Endothelial cell of umbilical vein (primary cell): ENCODE data around the gene SSUH2. TPM values are rescaled to one million over a fixed set of nuclear protein-coding genes. Genes with fewer than 3 reads are reported as not detected.

ENCODE experiments used
- BruUV-seq: library from RNA; stranded (reverse); fragments of 400-500 nt; replicated peaks from 2 replicates; lab custom pipeline; 2021; lab: Mats Ljungman, UMichigan
- CTCF ChIA-PET: fragments of 300-600, 350-600 bp; sonication (Branson Sonifier 250); formaldehyde crosslinking; loops from one replicate; lab custom pipeline; 2021; ENCODE audit warnings: antibody characterized with exemption, inconsistent platforms; lab: Charles Lee
- POLR2A ChIA-PET: fragments of 300-600, 350-600 bp; sonication (Branson Sonifier 250); formaldehyde crosslinking; loops from one replicate; lab custom pipeline; 2021; ENCODE audit warnings: antibody characterized with exemption, inconsistent platforms; lab: Charles Lee
- DNase-seq: peaks from one replicate; pipeline ENCODE4 v3.0.0-alpha.2; 2011; ENCODE audit warnings: low read depth, low spot score
- FAIRE-seq: peaks from 2 replicates; lab custom pipeline; 2011; peaks lifted over from hg19 to GRCh38; lab: Jason Lieb, UNC
- H2AFZ ChIP-seq: 2 replicates; pipeline ENCODE4 v1.6.0; 2012; ENCODE audit warnings: low read depth, low read length, control low read depth, inconsistent platforms
- H3K27ac ChIP-seq: 2 replicates; pipeline ENCODE4 v1.5.1; 2011; ENCODE audit warnings: low read depth, mild to moderate bottlenecking, control low read depth, low read length, moderate library complexity; ENCODE audit not compliant: insufficient read depth
- H3K27me3 ChIP-seq, 2 experiments: 2 replicates each; pipeline versions ENCODE4 v1.6.0 to v1.6.1; 2011; ENCODE audit warnings: low read length in 2 of 2, mixed read lengths in 1 of 2; ENCODE audit not compliant: control insufficient read depth in 2 of 2, insufficient read depth in 2 of 2
- H3K36me3 ChIP-seq, 2 experiments: 2 replicates in 1 of 2; 3 replicates in 1 of 2; pipeline ENCODE4 v1.5.1; 2011; ENCODE audit warnings: low read length in 2 of 2, mild to moderate bottlenecking in 1 of 2, moderate library complexity in 1 of 2; ENCODE audit not compliant: control insufficient read depth in 2 of 2, insufficient read depth in 2 of 2; ENCODE audit errors: extremely low read depth in 1 of 2
- H3K4me1 ChIP-seq: 3 replicates; pipeline ENCODE4 v1.5.1; 2011; ENCODE audit warnings: mild to moderate bottlenecking, low read length; ENCODE audit not compliant: control insufficient read depth, insufficient read depth; ENCODE audit errors: extremely low read depth
- H3K4me2 ChIP-seq: 2 replicates; pipeline ENCODE4 v1.6.1; 2011; ENCODE audit warnings: low read length, control low read depth, mixed read lengths; ENCODE audit not compliant: insufficient read depth
- H3K4me3 ChIP-seq, 3 experiments: fragments of 200-600 bp in 1 of 3; sonication (generic), shearing (Covaris generic) in 1 of 3; replicated peaks in 1 of 3; 2 replicates each; pipeline ENCODE4 v1.5.1; 2011 to 2016; ENCODE audit warnings: control low read depth in 3 of 3, low read length in 3 of 3, mild to moderate bottlenecking in 2 of 3, inconsistent platforms in 1 of 3, low read depth in 1 of 3, moderate library complexity in 1 of 3; ENCODE audit not compliant: insufficient read depth in 1 of 3
- H3K79me2 ChIP-seq: 2 replicates; pipeline ENCODE4 v1.6.0; 2012; ENCODE audit warnings: low read length, inconsistent platforms; ENCODE audit not compliant: control insufficient read depth, insufficient read depth
- H3K9ac ChIP-seq: replicated peaks from 2 replicates; pipeline ENCODE3; 2011; ENCODE audit warnings: low read length, control low read depth; ENCODE audit not compliant: insufficient read depth; ENCODE audit errors: extremely low read depth
- H3K9me1 ChIP-seq: replicated peaks from 3 replicates; pipeline ENCODE4 v1.6.0; 2011; ENCODE audit warnings: mild to moderate bottlenecking, low read length; ENCODE audit not compliant: control insufficient read depth, insufficient read depth; ENCODE audit errors: extremely low read depth
- H3K9me3 ChIP-seq: replicated peaks from 2 replicates; pipeline ENCODE4 v1.5.1; 2012; ENCODE audit warnings: low read length, inconsistent platforms; ENCODE audit not compliant: control insufficient read depth, insufficient read depth
- H4K20me1 ChIP-seq: replicated peaks from 2 replicates; pipeline ENCODE3; 2011; ENCODE audit warnings: mild to moderate bottlenecking, low read length; ENCODE audit not compliant: control insufficient read depth, insufficient read depth; ENCODE audit errors: extremely low read depth
- EZH2 ChIP-seq: IDR thresholded peaks from 2 replicates; pipeline ENCODE4 v1.6.1; 2012; ENCODE audit warnings: borderline replicate concordance, low read depth, mild to moderate bottlenecking, moderate library complexity, low read length, inconsistent platforms; ENCODE audit not compliant: severe bottlenecking
- FOS ChIP-seq: IDR thresholded peaks from 2 replicates; pipeline ENCODE4 v1.6.1; 2011; ENCODE audit warnings: mild to moderate bottlenecking, low read length, moderate library complexity, borderline replicate concordance; ENCODE audit not compliant: insufficient read depth
- GATA2 ChIP-seq: IDR thresholded peaks from 2 replicates; pipeline ENCODE4 v1.7.0; 2011; ENCODE audit warnings: low read depth, mild to moderate bottlenecking, moderate library complexity, mixed read lengths, low read length; ENCODE audit not compliant: insufficient read length, insufficient read depth
- JUN ChIP-seq: IDR thresholded peaks from 2 replicates; pipeline ENCODE4 v1.6.1; 2011; ENCODE audit warnings: borderline replicate concordance, low read depth; ENCODE audit not compliant: insufficient read length, insufficient read depth
- MYC ChIP-seq: IDR thresholded peaks from one replicate; pipeline ENCODE4 v1.6.1; 2011; ENCODE audit warnings: mild to moderate bottlenecking, low read depth, low read length
- POLR2A ChIP-seq: IDR thresholded peaks from 2 replicates; pipeline ENCODE4 v1.6.1; 2012; ENCODE audit warnings: low read depth, mild to moderate bottlenecking, control low read depth, low read length
- POLR2AphosphoS5 ChIP-seq: IDR thresholded peaks from 2 replicates; pipeline ENCODE4 v1.6.1; 2012; ENCODE audit warnings: low read depth, mild to moderate bottlenecking, control low read depth, low read length, moderate library complexity; ENCODE audit not compliant: insufficient read depth
- dilution Hi-C: fragments of 300-500 bp; cut with MboI; formaldehyde crosslinking; loops from one replicate; pipeline ENCODE4 v1.15.0; 2019; ENCODE audit warnings: low sequenced_read_pairs; ENCODE audit not compliant: extremely low pct_ligation_motif_present
- intact Hi-C: fragments of 100-400 bp; cut with micrococcal nuclease; formaldehyde crosslinking; loops from one replicate; pipeline ENCODE4 v1.10.0; 2022
- polyA plus RNA-seq, 4 experiments: library from polyadenylated mRNA; depleted of rRNA in 3 of 4; stranded (reverse) in 3 of 4; unstranded in 1 of 4; fragments of >200 nt; gene quantifications; 2 replicates each; pipeline versions ENCODE4 v1.2.1 to v1.2.3, GENCODE V29; 2011 to 2012; ENCODE audit warnings: missing spikeins in 1 of 4
- total RNA-seq: library from RNA; stranded (reverse); gene quantifications from 2 replicates; pipeline ENCODE4 v1.2.3, GENCODE V29; 2021
- TF ChIP-seq, protein P1 (sequence below), 2 donors: IDR thresholded peaks; 1 replicate in 1 of 2; 2 replicates in 1 of 2; pipeline ENCODE4 v1.5.1; 2011; ENCODE audit warnings: low read length in 2 of 2, mild to moderate bottlenecking in 2 of 2, moderate library complexity in 2 of 2, control low read depth in 1 of 2, inconsistent platforms in 1 of 2, low read depth in 1 of 2; ENCODE audit not compliant: insufficient read depth in 1 of 2; ENCODE audit errors: extremely low read depth in 1 of 2
- TF ChIP-seq, protein P2 (sequence below): IDR thresholded peaks from 2 replicates; pipeline ENCODE4 v1.6.1; 2011; ENCODE audit not compliant: insufficient read depth, insufficient read length

SSUH2 gene
- total and polyA plus RNA-seq, 2 donors (not counting 3 experiments of a cell fraction or from before 2014, with no cell fraction given) = 0.44 TPM; not detected in 1

GRCh38 chr3:8652324-8652987 lies 7.9 kb upstream of the SSUH2 start:
- Histone ChIP-seq H3K9me3 (no peaks in the 10 kb centered on the region), H3K4me2 (no peak overlapping the region), H3K9ac (no peak overlapping the region), H3K9me1 (no peaks in the 10 kb centered on the region), H3K27me3 (peaks cover 5 to 6% of the 10 kb centered on the region in 2 experiments), H3K27ac (no peak overlapping the region), H3K4me1 (no peaks in the 10 kb centered on the region), H3K79me2 (no peaks in the 10 kb centered on the region), H3K36me3 (no peaks in the 10 kb centered on the region), H4K20me1 (no peaks in the 10 kb centered on the region), H3K4me3 (no peak overlapping the region), H2AFZ (no peak overlapping the region)
- no peak for TF ChIP-seq FOS
- TF ChIP-seq EZH2 = no peak
- TF ChIP-seq, protein P1, sequence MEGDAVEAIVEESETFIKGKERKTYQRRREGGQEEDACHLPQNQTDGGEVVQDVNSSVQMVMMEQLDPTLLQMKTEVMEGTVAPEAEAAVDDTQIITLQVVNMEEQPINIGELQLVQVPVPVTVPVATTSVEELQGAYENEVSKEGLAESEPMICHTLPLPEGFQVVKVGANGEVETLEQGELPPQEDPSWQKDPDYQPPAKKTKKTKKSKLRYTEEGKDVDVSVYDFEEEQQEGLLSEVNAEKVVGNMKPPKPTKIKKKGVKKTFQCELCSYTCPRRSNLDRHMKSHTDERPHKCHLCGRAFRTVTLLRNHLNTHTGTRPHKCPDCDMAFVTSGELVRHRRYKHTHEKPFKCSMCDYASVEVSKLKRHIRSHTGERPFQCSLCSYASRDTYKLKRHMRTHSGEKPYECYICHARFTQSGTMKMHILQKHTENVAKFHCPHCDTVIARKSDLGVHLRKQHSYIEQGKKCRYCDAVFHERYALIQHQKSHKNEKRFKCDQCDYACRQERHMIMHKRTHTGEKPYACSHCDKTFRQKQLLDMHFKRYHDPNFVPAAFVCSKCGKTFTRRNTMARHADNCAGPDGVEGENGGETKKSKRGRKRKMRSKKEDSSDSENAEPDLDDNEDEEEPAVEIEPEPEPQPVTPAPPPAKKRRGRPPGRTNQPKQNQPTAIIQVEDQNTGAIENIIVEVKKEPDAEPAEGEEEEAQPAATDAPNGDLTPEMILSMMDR (IDR thresholded peaks at IDR 0.05; ENCODE audit: extremely low read depth in 1 of 2, insufficient read depth in 1 of 2, low read depth in 1 of 2, low read length in 2 of 2) = no peak
- no peak for TF ChIP-seq POLR2A
- TF ChIP-seq, protein P2, sequence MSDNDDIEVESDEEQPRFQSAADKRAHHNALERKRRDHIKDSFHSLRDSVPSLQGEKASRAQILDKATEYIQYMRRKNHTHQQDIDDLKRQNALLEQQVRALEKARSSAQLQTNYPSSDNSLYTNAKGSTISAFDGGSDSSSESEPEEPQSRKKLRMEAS = no peak
- no peak for TF ChIP-seq POLR2AphosphoS5
- no peak for TF ChIP-seq MYC
- TF ChIP-seq JUN = no peak
- TF ChIP-seq GATA2 = no peak
- intact Hi-C loops = no loop called here
- FAIRE-seq = no peak
- ChIA-PET CTCF (interaction anchor here (0.7 kb wide), 1 partner anchor 11 kb away, joined by 3 read pairs; no protein-coding TSS in a partner anchor), POLR2A (no interaction called here)
- BruUV-seq = no TSS peak
- dilution Hi-C loops = no loop called here
- no peak for DNase-seq
